ENCODE measurements around the gene ITPK1.

The ITPK1 gene

DNA sequence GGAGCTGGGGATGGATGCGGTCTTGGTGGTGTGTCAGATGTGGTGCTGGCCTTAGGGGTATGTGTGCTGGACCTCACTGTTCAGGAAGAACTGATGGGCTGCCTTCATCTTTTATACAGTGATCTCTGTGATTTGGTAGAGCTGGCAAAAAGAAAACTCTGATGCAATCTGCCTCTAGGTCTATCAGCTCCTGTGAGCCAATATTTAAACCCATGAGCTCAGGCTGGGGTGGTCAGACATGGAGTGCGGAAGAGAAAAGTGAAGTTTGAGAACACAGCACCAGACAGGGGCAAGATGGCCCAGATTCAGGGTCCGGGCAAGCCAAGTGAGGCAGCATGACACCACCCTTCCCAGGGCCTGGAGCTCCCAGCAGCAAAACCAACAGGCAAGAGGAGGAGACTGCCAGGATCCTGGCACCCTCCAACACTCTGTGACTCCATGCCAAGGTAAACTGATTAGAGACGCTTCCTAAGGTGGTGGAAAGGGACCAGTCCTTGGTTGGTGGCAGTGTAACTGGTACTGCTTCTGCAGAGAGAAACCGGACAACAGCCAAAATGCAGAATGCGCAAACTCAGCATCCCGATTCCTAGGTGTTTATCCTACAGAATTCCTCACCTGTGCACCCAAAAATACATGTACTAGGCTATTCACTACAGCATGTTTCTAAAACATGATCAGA is 110.5 kb downstream of the ITPK1 start:
- DNase-seq: no peak

GRCh38 chr14:93004699-93005082 is 111.0 kb downstream of the ITPK1 start:
- no peak for DNase-seq

GRCh38 chr14:93003945-93004698 is 111.6 kb downstream of the ITPK1 start:
- DNase-seq: no peak

- DNase-seq: peak; percentile 74
Observed at GRCh38 chr14:93002851-93003298, 112.8 kb downstream of the ITPK1 start.

DNA sequence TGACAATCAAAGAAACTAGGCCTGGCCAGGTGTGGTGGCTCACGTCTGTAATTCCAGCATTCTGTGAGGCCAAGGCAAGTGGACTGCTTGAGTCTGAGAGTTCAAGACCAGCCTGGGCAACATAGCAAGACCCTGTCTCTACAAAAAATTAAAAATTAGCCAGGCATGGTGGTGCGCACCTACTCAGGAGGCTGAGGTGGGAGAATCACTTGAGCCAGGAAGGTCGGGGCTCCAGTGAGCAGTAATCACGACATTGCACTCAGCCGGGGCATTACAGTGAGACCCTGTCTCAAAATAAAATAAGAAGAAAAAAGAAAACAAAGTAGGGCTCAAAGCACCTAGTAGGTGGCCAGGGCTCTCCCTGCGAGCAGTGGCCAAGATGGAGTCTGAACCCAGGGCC is 113.7 kb downstream of the ITPK1 start:
- DNase-seq: no peak

- no peak for DNase-seq
Observed at GRCh38 chr14:92998946-92999345, 116.8 kb downstream of the ITPK1 start.

- DNase-seq: no peak
Observed at GRCh38 chr14:92997343-92998061, 118.2 kb downstream of the ITPK1 start.

GRCh38 chr14:92995620-92996019 is 120.1 kb downstream of the ITPK1 start:
- no peak for DNase-seq

GRCh38 chr14:92994942-92995341 is 120.8 kb downstream of the ITPK1 start:
- DNase-seq: no peak

DNA sequence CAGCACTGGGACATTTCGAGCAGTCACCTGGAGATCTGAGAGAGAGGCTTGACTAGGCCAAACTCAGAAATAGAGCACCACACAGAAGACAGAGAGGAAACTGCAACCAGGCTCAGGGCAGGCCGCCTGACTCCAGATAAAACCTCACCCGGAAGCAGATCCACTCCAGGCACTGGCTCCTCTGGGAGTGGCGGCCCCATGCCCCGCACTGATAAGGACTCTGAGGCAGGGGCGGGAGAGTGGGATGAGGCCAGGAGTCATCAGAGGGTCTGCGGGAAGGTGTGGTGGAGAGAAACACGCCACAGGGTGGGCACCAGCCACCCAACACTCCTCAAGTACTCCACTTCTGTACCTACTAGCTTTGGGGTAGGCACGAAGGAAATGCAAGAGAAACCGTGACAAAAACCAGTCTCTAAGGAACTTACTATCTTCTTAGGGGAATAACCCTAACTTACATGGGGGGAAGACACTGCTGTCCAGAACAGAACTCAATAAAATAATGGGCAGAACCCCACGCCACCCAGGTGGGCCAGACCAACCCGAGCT is 121.5 kb downstream of the ITPK1 start:
- no peak for DNase-seq

- no peak for DNase-seq
Observed at GRCh38 chr14:92993302-92993701, 122.4 kb downstream of the ITPK1 start.

DNA sequence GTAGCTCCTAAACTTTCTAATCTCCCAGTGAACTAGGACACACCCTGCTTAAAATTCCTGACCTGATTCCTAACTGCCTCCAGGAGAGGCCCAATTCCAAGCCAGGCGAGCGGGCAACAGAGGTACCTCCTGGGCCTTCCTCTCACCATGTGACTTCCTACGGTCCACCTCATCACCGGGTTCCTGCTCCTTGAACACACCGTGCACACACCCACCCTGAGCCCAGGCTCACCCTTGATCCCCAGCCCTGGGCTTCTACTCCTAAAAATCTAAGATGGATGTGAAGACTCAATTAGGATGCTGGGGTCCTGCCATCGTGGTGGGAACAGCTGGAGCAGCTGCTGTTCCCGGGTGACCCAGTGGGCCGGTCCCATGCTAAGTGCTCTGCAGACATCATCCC is 124.2 kb downstream of the ITPK1 start:
- DNase-seq: no peak

GRCh38 chr14:92990456-92991430 is 125.0 kb downstream of the ITPK1 start:
- DNase-seq: no peak

GRCh38 chr14:92988786-92989755 is 126.7 kb downstream of the ITPK1 start:
- peak; percentile 39 for DNase-seq

DNA sequence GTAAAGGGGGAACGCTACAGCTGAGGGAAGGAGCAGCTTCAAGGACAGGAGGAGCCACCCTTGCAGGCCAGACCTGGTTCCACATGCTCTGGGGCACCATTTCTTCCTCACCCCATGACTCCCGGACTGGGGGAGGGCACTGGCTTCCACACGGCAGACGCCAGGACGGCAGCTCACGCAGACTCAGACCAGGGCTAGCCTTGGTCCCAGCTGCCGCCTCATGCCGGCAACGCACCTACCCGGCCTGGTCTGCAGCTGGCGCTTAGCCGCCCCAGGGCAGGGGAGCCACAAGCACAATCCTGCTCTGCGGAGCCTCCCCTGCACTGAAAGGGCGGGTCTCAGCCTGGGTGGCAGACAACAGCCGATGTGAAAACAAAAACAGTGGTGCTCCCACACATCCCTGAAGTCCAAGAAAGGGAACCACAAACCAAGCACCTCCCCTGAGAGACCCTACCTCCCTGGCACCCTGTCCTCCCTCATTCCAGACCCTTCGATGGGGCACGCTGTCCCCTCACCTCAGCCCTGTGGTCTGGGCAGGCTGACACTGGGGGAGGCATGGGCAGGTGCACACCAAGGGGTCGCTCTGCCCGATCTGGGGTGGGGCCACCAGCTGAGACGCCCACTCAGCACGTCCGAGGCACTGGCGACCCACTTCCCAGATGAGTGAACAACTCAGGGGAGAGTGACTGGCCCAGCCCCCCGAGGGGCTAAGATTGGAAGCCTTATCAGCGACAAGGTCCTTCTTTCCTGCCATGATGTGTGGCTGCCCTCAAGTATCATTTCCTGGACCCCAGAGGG is 127.8 kb downstream of the ITPK1 start:
- DNase-seq: no peak

DNA sequence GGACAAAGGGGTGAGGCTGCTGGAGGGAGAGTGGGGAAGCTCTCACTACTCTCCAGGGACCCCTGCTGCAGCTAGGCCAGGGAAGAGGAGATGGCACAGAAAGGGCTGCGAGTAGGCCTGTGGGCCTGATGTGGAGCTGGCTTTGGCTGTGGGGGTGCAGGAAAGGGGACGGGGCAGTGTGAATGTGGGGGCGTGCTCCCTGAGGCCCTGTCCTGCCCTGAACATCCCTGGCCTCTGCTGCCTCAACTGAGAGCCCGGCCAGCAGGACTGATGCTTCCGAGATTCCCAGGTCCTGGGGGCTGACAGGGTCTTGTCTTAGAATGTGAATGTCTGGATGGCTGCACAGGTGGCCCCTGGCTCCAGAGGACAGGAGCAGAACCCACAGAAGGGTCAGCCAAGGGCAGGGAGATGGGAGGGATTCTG is 128.6 kb downstream of the ITPK1 start:
- no peak for DNase-seq

- no peak for DNase-seq
Observed at GRCh38 chr14:92986254-92987147, 129.2 kb downstream of the ITPK1 start.

DNA sequence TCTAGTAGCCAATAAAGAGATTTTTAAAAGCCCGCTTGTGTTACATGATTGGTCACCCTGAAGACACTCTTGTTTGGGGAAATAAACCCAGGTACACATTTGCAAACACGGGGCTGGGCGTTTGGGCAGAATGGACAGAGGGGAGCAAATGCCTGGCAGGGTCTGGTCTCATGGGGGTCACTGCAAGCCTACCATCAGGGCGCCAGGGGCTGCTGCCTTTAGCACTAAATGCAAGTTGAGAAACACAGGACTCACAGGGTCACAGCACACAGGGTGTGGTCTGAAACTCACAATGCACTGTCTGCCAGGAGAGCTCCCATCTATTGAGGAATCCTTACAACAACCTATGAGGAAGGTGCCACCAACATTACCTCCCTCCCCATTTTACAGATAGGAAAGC is 130.2 kb downstream of the ITPK1 start:
- DNase-seq: no peak

- no peak for DNase-seq
Observed at GRCh38 chr14:92984896-92985295, 130.8 kb downstream of the ITPK1 start.

Data from NCI-H2107 (cell line).